ENCODE data around the gene GLI3.

GLI3 gene

DNA sequence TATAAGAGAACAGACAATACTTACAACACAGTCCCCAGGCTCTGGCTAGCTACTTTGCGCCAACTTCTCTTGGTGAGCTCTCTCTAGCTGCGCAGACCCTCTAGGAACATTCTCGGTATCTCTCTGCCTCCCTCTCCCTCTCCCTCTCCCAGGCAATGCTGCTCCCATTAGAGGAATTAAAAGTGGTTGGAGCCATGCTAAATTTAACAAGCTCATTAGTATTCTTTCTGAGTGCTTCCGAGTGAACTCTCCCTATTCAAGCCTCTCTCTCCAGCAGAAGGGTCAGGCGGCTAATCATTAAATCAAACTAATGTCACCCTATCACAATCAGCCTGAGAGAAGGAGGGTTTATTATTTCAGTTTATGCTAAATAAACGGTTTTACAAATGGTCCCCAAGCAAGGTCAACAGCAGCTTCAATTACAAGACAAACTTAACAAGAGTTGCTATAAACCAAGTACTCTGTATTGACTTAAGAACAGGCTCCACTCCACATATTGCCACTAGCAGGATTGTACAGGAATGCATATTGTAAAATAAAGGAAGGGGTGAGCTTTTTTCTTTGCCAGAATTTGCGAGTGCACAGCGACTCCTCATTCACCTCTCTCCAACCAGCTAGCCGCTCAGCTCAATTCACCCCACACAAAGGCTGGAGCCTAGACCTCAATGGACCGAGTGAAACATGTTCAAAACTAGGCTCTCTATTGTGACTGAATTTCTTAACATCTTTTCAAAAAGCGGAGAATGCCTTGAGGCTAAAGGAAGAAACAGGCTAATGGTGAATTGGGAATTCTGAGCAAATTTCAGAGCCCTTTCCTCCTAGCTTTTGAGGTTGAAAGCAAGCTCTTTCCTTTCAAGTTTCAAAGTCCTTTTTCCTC lies 84.4 kb downstream of the GLI3 start (continued):
- TF ChIP-seq ZBTB8A (tag by site-specific recombination; IDR thresholded peaks at IDR 0.05) (peak; percentile 69; the same call in 1 of the 2 replicates), KLF1 (tag by site-specific recombination; IDR thresholded peaks at IDR 0.05) (peak; percentile 44; the same call in 1 of the 2 replicates), ZNF660 (tag by site-specific recombination; IDR thresholded peaks at IDR 0.05) (no peak), ZNF501 (tag by site-specific recombination; IDR thresholded peaks at IDR 0.05) (peak; percentile 64; the same call in 1 of the 2 replicates), ZNF239 (tag by site-specific recombination; IDR thresholded peaks at IDR 0.05) (no peak), ZNF692 (tag by site-specific recombination; IDR thresholded peaks at IDR 0.05) (no peak), ZNF639 (tag by site-specific recombination; IDR thresholded peaks at IDR 0.05) (no peak), ZNF791 (tag by site-specific recombination; IDR thresholded peaks at IDR 0.05) (no peak), ZNF138 (tag by site-specific recombination; IDR thresholded peaks at IDR 0.05; ENCODE audit: borderline replicate concordance) (no peak), ZNF596 (tag by site-specific recombination; IDR thresholded peaks at IDR 0.05) (peak; percentile 88), KLF10 (tag by site-specific recombination; IDR thresholded peaks at IDR 0.05) (peak; percentile 61), ZNF707 (tag by site-specific recombination; IDR thresholded peaks at IDR 0.05) (no peak), REST (tag by site-specific recombination; IDR thresholded peaks at IDR 0.05) (no peak), ZNF621 (tag by site-specific recombination; IDR thresholded peaks at IDR 0.05) (no peak), ZNF843 (tag by site-specific recombination; IDR thresholded peaks at IDR 0.05) (peak; percentile 99), ZNF558 (tag by site-specific recombination; IDR thresholded peaks at IDR 0.05) (no peak), ZNF423 (tag by site-specific recombination; IDR thresholded peaks at IDR 0.05) (no peak; the same call in 1 of the 2 replicates), GLI4 (tag by site-specific recombination; IDR thresholded peaks at IDR 0.05) (no peak)
- TF ChIP-seq, protein P1, sequence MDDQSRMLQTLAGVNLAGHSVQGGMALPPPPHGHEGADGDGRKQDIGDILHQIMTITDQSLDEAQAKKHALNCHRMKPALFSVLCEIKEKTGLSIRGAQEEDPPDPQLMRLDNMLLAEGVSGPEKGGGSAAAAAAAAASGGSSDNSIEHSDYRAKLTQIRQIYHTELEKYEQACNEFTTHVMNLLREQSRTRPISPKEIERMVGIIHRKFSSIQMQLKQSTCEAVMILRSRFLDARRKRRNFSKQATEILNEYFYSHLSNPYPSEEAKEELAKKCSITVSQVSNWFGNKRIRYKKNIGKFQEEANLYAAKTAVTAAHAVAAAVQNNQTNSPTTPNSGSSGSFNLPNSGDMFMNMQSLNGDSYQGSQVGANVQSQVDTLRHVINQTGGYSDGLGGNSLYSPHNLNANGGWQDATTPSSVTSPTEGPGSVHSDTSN (CRISPR knock-in tag; IDR thresholded peaks at IDR 0.05) = no peak
- TF ChIP-seq, protein P2, sequence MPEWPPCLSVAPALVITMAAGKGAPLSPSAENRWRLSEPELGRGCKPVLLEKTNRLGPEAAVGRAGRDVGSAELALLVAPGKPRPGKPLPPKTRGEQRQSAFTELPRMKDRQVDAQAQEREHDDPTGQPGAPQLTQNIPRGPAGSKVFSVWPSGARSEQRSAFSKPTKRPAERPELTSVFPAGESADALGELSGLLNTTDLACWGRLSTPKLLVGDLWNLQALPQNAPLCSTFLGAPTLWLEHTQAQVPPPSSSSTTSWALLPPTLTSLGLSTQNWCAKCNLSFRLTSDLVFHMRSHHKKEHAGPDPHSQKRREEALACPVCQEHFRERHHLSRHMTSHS (tag by site-specific recombination; IDR thresholded peaks at IDR 0.05) = no peak
- TF ChIP-seq, protein P3, sequence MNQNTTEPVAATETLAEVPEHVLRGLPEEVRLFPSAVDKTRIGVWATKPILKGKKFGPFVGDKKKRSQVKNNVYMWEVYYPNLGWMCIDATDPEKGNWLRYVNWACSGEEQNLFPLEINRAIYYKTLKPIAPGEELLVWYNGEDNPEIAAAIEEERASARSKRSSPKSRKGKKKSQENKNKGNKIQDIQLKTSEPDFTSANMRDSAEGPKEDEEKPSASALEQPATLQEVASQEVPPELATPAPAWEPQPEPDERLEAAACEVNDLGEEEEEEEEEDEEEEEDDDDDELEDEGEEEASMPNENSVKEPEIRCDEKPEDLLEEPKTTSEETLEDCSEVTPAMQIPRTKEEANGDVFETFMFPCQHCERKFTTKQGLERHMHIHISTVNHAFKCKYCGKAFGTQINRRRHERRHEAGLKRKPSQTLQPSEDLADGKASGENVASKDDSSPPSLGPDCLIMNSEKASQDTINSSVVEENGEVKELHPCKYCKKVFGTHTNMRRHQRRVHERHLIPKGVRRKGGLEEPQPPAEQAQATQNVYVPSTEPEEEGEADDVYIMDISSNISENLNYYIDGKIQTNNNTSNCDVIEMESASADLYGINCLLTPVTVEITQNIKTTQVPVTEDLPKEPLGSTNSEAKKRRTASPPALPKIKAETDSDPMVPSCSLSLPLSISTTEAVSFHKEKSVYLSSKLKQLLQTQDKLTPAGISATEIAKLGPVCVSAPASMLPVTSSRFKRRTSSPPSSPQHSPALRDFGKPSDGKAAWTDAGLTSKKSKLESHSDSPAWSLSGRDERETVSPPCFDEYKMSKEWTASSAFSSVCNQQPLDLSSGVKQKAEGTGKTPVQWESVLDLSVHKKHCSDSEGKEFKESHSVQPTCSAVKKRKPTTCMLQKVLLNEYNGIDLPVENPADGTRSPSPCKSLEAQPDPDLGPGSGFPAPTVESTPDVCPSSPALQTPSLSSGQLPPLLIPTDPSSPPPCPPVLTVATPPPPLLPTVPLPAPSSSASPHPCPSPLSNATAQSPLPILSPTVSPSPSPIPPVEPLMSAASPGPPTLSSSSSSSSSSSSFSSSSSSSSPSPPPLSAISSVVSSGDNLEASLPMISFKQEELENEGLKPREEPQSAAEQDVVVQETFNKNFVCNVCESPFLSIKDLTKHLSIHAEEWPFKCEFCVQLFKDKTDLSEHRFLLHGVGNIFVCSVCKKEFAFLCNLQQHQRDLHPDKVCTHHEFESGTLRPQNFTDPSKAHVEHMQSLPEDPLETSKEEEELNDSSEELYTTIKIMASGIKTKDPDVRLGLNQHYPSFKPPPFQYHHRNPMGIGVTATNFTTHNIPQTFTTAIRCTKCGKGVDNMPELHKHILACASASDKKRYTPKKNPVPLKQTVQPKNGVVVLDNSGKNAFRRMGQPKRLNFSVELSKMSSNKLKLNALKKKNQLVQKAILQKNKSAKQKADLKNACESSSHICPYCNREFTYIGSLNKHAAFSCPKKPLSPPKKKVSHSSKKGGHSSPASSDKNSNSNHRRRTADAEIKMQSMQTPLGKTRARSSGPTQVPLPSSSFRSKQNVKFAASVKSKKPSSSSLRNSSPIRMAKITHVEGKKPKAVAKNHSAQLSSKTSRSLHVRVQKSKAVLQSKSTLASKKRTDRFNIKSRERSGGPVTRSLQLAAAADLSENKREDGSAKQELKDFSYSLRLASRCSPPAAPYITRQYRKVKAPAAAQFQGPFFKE (tag by site-specific recombination; IDR thresholded peaks at IDR 0.05; ENCODE audit: borderline replicate concordance) = no peak
- TF ChIP-seq, protein P4, sequence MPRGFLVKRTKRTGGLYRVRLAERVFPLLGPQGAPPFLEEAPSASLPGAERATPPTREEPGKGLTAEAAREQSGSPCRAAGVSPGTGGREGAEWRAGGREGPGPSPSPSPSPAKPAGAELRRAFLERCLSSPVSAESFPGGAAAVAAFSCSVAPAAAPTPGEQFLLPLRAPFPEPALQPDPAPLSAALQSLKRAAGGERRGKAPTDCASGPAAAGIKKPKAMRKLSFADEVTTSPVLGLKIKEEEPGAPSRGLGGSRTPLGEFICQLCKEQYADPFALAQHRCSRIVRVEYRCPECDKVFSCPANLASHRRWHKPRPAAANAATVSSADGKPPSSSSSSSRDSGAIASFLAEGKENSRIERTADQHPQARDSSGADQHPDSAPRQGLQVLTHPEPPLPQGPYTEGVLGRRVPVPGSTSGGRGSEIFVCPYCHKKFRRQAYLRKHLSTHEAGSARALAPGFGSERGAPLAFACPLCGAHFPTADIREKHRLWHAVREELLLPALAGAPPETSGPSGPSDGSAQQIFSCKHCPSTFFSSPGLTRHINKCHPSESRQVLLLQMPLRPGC (tag by site-specific recombination; IDR thresholded peaks at IDR 0.05) = peak; percentile 91
